Jurkat, Clone E6-1 (cell line): Measurements from ENCODE around the gene MPLKIP.

Experiments
- DNase-seq: peaks from one replicate; pipeline ENCODE4 v3.0.0-alpha.2; 2011; ENCODE audit warnings: low read depth, low spot score
- H3K4me3 ChIP-seq: 2 replicates; pipeline ENCODE4 v1.5.1; 2011; ENCODE audit warnings: mild to moderate bottlenecking, low read length, control low read depth, moderate library complexity

Gene MPLKIP

GRCh38 chr7:40077849-40078248 lies 56.6 kb downstream of the MPLKIP start:
- no peak for DNase-seq
- no peak overlapping the region for H3K4me3 ChIP-seq
